Esophagus squamous epithelium (tissue), 4 donors: ENCODE measurements around the gene SUPT3H.

ENCODE experiments used
- POLR2A ChIP-seq, 4 donors: fragments of 450-650 bp; IDR thresholded peaks; one replicate each; pipeline ENCODE4 v1.6.1; 2017; ENCODE audit warnings: antibody characterized with exemption in 4 of 4, mild to moderate bottlenecking in 4 of 4, moderate library complexity in 3 of 4
- TF ChIP-seq, protein P1 (sequence below), 6 experiments: fragments of 450-650 bp in 4 of 6; fragments of 200-600 bp in 2 of 6; sonication (generic) in 2 of 6; IDR thresholded peaks; one replicate each; pipeline ENCODE4 v1.5.1; 2016 to 2019; ENCODE audit warnings: antibody characterized with exemption in 6 of 6, mild to moderate bottlenecking in 4 of 6, moderate library complexity in 4 of 6

DNA sequence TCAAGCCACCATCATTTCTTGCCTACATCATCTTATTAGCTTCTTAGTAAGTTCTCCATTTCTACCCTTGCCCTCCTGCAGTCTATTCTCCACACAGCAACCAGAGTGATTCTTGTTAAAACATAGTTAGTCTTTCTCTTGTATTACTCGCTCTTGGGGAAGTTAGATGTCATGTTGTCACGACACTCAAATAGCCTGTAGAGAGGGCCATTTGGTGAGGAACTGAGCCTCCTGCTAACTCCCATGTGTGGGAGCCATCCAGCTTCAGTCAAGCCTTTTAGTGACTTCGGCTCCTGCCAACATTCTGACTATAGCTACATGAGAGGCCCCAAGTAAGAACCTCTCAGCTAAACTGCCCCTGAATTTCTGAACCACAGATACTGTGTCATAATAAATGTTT lies 594.8 kb downstream of the SUPT3H start:
- TF ChIP-seq, protein P1, sequence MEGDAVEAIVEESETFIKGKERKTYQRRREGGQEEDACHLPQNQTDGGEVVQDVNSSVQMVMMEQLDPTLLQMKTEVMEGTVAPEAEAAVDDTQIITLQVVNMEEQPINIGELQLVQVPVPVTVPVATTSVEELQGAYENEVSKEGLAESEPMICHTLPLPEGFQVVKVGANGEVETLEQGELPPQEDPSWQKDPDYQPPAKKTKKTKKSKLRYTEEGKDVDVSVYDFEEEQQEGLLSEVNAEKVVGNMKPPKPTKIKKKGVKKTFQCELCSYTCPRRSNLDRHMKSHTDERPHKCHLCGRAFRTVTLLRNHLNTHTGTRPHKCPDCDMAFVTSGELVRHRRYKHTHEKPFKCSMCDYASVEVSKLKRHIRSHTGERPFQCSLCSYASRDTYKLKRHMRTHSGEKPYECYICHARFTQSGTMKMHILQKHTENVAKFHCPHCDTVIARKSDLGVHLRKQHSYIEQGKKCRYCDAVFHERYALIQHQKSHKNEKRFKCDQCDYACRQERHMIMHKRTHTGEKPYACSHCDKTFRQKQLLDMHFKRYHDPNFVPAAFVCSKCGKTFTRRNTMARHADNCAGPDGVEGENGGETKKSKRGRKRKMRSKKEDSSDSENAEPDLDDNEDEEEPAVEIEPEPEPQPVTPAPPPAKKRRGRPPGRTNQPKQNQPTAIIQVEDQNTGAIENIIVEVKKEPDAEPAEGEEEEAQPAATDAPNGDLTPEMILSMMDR (IDR thresholded peaks at IDR 0.05), result no peak
- no peak for TF ChIP-seq POLR2A (IDR thresholded peaks at IDR 0.05)
